OCI-LY3 (cell line): ENCODE data around the gene GRP.

ENCODE experiments used
- CTCF ChIP-seq: fragments of 200-600, 300-600 bp; sonication (generic); IDR thresholded peaks from 2 replicates; pipeline ENCODE4 v1.5.1; 2014; ENCODE audit warnings: antibody characterized with exemption, low read length, low read depth
- EZH2phosphoT487 ChIP-seq: fragments of 200-600 bp; shearing (Covaris generic); IDR thresholded peaks from 2 replicates; pipeline ENCODE4 v1.6.1; 2018; ENCODE audit warnings: antibody characterized with exemption, mixed run types, low read depth

DNA sequence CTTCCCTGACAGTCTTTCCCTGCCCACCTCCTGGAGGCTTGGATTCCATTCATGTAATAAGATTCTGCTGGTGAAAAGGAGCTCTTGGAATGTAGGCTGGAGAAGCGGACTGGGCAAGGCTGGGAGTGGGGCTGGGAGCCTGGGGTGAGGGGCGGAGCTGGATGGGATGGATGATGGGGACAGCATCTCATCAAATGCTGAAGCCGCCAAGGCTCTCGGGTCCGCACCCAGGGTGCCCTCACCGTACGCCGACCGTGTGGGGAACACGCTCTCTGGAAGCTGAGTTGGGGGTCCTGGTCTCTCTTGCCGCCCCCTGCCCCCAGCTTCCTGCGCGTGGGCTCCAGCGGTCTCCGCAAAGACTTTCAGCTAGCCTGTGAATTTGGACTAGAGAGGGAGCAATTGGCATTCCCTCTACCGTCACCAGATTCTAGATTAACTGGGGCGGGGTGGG is 44.2 kb downstream of the GRP start:
- TF ChIP-seq CTCF (no peak), EZH2phosphoT487 (no peak)
